ENCODE measurements around the gene CACHD1. TPM values are rescaled to one million over a fixed set of nuclear protein-coding genes. Genes with fewer than 3 reads are reported as not detected.

CACHD1 gene
- total and polyA plus RNA-seq, 12 donors = 0.87 to 4.2 (median 2.4) TPM

DNA sequence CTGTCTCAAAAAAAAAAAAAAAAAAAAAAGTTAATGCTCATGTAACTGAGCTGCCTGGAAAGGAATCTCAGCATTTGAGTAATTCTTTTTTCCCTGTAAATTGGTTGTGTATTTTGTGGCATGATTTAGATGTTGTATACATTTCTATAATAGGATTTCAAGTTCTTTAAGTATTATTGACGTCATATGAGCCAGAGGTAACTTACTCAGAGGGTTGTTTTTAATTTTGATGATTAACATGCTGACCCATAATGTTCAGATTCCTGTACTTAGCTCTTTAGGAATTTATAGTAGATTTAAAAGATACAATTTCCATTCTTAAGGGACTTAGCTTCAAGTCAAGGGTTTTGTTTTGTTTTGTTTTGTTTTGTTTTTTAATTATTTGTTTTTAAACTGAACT, 120.4 kb downstream of the CACHD1 start:
- TF ChIP-seq, protein P1, sequence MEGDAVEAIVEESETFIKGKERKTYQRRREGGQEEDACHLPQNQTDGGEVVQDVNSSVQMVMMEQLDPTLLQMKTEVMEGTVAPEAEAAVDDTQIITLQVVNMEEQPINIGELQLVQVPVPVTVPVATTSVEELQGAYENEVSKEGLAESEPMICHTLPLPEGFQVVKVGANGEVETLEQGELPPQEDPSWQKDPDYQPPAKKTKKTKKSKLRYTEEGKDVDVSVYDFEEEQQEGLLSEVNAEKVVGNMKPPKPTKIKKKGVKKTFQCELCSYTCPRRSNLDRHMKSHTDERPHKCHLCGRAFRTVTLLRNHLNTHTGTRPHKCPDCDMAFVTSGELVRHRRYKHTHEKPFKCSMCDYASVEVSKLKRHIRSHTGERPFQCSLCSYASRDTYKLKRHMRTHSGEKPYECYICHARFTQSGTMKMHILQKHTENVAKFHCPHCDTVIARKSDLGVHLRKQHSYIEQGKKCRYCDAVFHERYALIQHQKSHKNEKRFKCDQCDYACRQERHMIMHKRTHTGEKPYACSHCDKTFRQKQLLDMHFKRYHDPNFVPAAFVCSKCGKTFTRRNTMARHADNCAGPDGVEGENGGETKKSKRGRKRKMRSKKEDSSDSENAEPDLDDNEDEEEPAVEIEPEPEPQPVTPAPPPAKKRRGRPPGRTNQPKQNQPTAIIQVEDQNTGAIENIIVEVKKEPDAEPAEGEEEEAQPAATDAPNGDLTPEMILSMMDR (IDR thresholded peaks at IDR 0.05) = no peak
- no peak for ATAC-seq
- intact Hi-C loops (cut with DNase I) = no loop called here
- no peak overlapping the region for H3K4me3 ChIP-seq
- no peaks in the 10 kb centered on the region for H3K9me3 ChIP-seq
- H3K36me3 ChIP-seq = no peaks in the 10 kb centered on the region
- H3K27ac ChIP-seq = no peak overlapping the region
- peaks cover 0 to 5% (median 0%) of the 10 kb centered on the region in 9 donors for H3K4me1 ChIP-seq
- DNase-seq = no peak
- WGBS, 2 donors = 93 to 97% methylated on average over 1 of the region's 1 CpG
- no peaks in the 10 kb centered on the region for H3K27me3 ChIP-seq

GRCh38 chr1:64594446-64594845, 124.5 kb downstream of the CACHD1 start:
- Histone ChIP-seq H3K36me3 (no peaks in the 10 kb centered on the region), H3K9me3 (no peaks in the 10 kb centered on the region), H3K27me3 (no peaks in the 10 kb centered on the region), H3K4me1 (peaks cover 0 to 22% (median 9%) of the 10 kb centered on the region in 9 donors), H3K27ac (no peak overlapping the region), H3K4me3 (no peak overlapping the region)
- no peak for DNase-seq
- WGBS, 2 donors = 66 to 73% methylated on average over 4 of the region's 4 CpGs
- intact Hi-C loops (cut with DNase I) = no loop called here
- TF ChIP-seq, protein P1 (IDR thresholded peaks at IDR 0.05) = no peak
- no peak for ATAC-seq

- H3K27ac ChIP-seq = no peak overlapping the region
- H3K4me1 ChIP-seq = peaks cover 0 to 22% (median 9%) of the 10 kb centered on the region in 9 donors
- ATAC-seq (no peak), DNase-seq (no peak)
- H3K27me3 ChIP-seq = no peaks in the 10 kb centered on the region
- WGBS, 2 donors = 77 to 86% methylated on average over 5 of the region's 5 CpGs
- H3K9me3 ChIP-seq = no peaks in the 10 kb centered on the region
- no peak overlapping the region for H3K4me3 ChIP-seq
- intact Hi-C loops (cut with DNase I) = no loop called here
- no peaks in the 10 kb centered on the region for H3K36me3 ChIP-seq
- TF ChIP-seq, protein P1 (IDR thresholded peaks at IDR 0.05) = no peak
These were observed 126.1 kb downstream of the CACHD1 start for GRCh38 chr1:64595871-64596515.

- Histone ChIP-seq H3K4me1 (peaks cover 0 to 22% (median 9%) of the 10 kb centered on the region in 9 donors), H3K27ac (no peak overlapping the region), H3K36me3 (no peaks in the 10 kb centered on the region), H3K4me3 (no peak overlapping the region), H3K9me3 (no peaks in the 10 kb centered on the region), H3K27me3 (no peaks in the 10 kb centered on the region)
- intact Hi-C loops (cut with DNase I) = no loop called here
- no peak for ATAC-seq
- TF ChIP-seq, protein P1 (IDR thresholded peaks at IDR 0.05) = no peak
- no peak for DNase-seq
- 59 to 68% methylated on average over 4 of the region's 4 CpGs for WGBS, 2 donors
These were observed 127.2 kb downstream of the CACHD1 start for GRCh38 chr1:64597113-64597512.
